Adrenal gland (tissue), 5 donors: ENCODE results near the gene FYN.

Experiments
- CTCF ChIP-seq, 6 experiments: fragments of 450-650 bp in 4 of 6; fragments of 200-600 bp in 2 of 6; sonication (generic) in 1 of 6; IDR thresholded peaks; 1 replicate in 5 of 6; 2 replicates in 1 of 6; pipeline versions ENCODE4 v1.5.1 to v1.8.0; 2016 to 2021; ENCODE audit warnings: antibody characterized with exemption in 6 of 6, mild to moderate bottlenecking in 2 of 6, moderate library complexity in 1 of 6
- POLR2A ChIP-seq, 2 donors: fragments of 450-650 bp; IDR thresholded peaks; one replicate each; pipeline ENCODE4 v1.6.1; 2017; ENCODE audit warnings: antibody characterized with exemption in 2 of 2, mild to moderate bottlenecking in 2 of 2, moderate library complexity in 1 of 2
- donor health status: DM: no; HTN: no; CAD: no.

- no peak for TF ChIP-seq CTCF (IDR thresholded peaks at IDR 0.05)
- TF ChIP-seq POLR2A (IDR thresholded peaks at IDR 0.05), result no peak
Measured at GRCh38 chr6:111825439-111826086, 47.7 kb downstream of the FYN start.
